PFSK-1 (cell line): ENCODE data around the gene ZC3H4.
A peak's percentile ranks its signal among the peaks of the same experiment; 100 is the strongest.

Experiments used
- FOXP2 ChIP-seq: optimal IDR thresholded peaks from 2 replicates; pipeline ENCODE3; 2011; ENCODE audit warnings: borderline replicate concordance, control low read depth, inconsistent platforms; ENCODE audit not compliant: insufficient read depth; ENCODE audit errors: extremely low read length, extremely low read depth
- POLR2AphosphoS5 ChIP-seq: IDR thresholded peaks from 2 replicates; pipeline ENCODE4 v1.6.1; 2012; ENCODE audit warnings: low read depth, mild to moderate bottlenecking, control low read depth, low read length, moderate library complexity
- REST ChIP-seq, 2 experiments: IDR thresholded peaks; 2 replicates each; pipeline versions ENCODE4 v1.6.1 to v1.8.0; 2011 to 2012; ENCODE audit warnings: low read depth in 2 of 2, low read length in 2 of 2, control low read depth in 1 of 2, inconsistent platforms in 1 of 2, mild to moderate bottlenecking in 1 of 2, moderate library complexity in 1 of 2; ENCODE audit not compliant: insufficient read depth in 1 of 2
- SIN3A ChIP-seq: IDR thresholded peaks from 2 replicates; pipeline ENCODE4 v1.6.1; 2012; ENCODE audit warnings: mild to moderate bottlenecking, low read length, moderate library complexity, borderline replicate concordance; ENCODE audit not compliant: insufficient read depth
- TAF1 ChIP-seq: IDR thresholded peaks from 2 replicates; pipeline ENCODE4 v1.6.1; 2012; ENCODE audit warnings: low read length, control low read depth, borderline replicate concordance; ENCODE audit not compliant: insufficient read depth

Gene ZC3H4

GRCh38 chr19:47075179-47075810, 38.3 kb downstream of the ZC3H4 start:
- TF ChIP-seq SIN3A (no peak), REST (IDR thresholded peaks at IDR 0.05; ENCODE audit: insufficient read depth in 1 of 2, low read depth in 2 of 2, low read length in 2 of 2) (no peak), FOXP2 (no peak), POLR2AphosphoS5 (no peak), TAF1 (no peak)

GRCh38 chr19:47074621-47075020, 39.0 kb downstream of the ZC3H4 start:
- TF ChIP-seq POLR2AphosphoS5 = no peak
- TF ChIP-seq SIN3A = no peak

- TF ChIP-seq REST (IDR thresholded peaks at IDR 0.05; ENCODE audit: insufficient read depth in 1 of 2, low read depth in 2 of 2, low read length in 2 of 2) = peak in 1 of 2 experiments; percentile 71; a peak in 2 of 4 replicates
- TF ChIP-seq FOXP2 = no peak
- no peak for TF ChIP-seq POLR2AphosphoS5
- no peak for TF ChIP-seq TAF1
- no peak for TF ChIP-seq SIN3A
Observed at GRCh38 chr19:47073574-47073973, 40.0 kb downstream of the ZC3H4 start.

- no peak for TF ChIP-seq REST (IDR thresholded peaks at IDR 0.05; ENCODE audit: insufficient read depth in 1 of 2, low read depth in 2 of 2, low read length in 2 of 2)
- no peak for TF ChIP-seq POLR2AphosphoS5
- no peak for TF ChIP-seq TAF1
- TF ChIP-seq FOXP2 = no peak
- no peak for TF ChIP-seq SIN3A
Observed at GRCh38 chr19:47072323-47072722, 41.3 kb downstream of the ZC3H4 start.

GRCh38 chr19:47071731-47072130, 41.8 kb downstream of the ZC3H4 start:
- TF ChIP-seq POLR2AphosphoS5 (no peak), FOXP2 (no peak)

- no peak for TF ChIP-seq SIN3A
- TF ChIP-seq TAF1 = no peak
- TF ChIP-seq REST (IDR thresholded peaks at IDR 0.05; ENCODE audit: insufficient read depth in 1 of 2, low read depth in 2 of 2, low read length in 2 of 2) = no peak
- TF ChIP-seq FOXP2 = no peak
- TF ChIP-seq POLR2AphosphoS5 = no peak
Observed at GRCh38 chr19:47070756-47071155, 42.8 kb downstream of the ZC3H4 start.
